HepG2 (cell line): ENCODE data around the gene WDR91. TPM values are rescaled to one million over a fixed set of nuclear protein-coding genes. Genes with fewer than 3 reads are reported as not detected.

Source experiments
- ATAC-seq: fragments of 200-7000 bp; cut with Tn5 transposase; 3 replicates; pipeline ENCODE4 v1.9.1; 2020; ENCODE audit warnings: mild to moderate bottlenecking, moderate library complexity
- BruUV-seq: library from RNA; stranded (reverse); fragments of 400-500 nt; replicated peaks from 2 replicates; lab custom pipeline; 2021; lab: Mats Ljungman, UMichigan
- CTCF ChIA-PET: fragments of 300-600 bp; formaldehyde crosslinking; extraction: SDS; loops from one replicate; lab custom pipeline; 2021; ENCODE audit warnings: low total read pairs, inconsistent platforms, low intra/inter-chr PET ratio; lab: Yijun Ruan, JAX
- POLR2A ChIA-PET: fragments of 350-600 bp; sonication (Branson Sonifier 250); formaldehyde crosslinking; loops from one replicate; lab custom pipeline; 2020; ENCODE audit warnings: antibody characterized with exemption, inconsistent platforms; lab: Yijun Ruan, JAX
- DNase-seq: peaks from one replicate; pipeline ENCODE4 v3.0.0-alpha.2; 2015; ENCODE audit warnings: low spot score
- FAIRE-seq: peaks from 3 replicates; lab custom pipeline; 2011; peaks lifted over from hg19 to GRCh38; lab: Jason Lieb, UNC
- H2AFZ ChIP-seq: one replicate; pipeline ENCODE4 v1.6.1; 2011; ENCODE audit warnings: low read length, inconsistent platforms
- H3K27ac ChIP-seq: fragments of 300-600 bp; 3 replicates; pipeline ENCODE4 v1.8.0; 2011; ENCODE audit warnings: mixed run types, mild to moderate bottlenecking, mixed read lengths, low read length, inconsistent platforms; ENCODE audit not compliant: insufficient read depth; ENCODE audit errors: extremely low read length
- H3K27me3 ChIP-seq, 2 experiments: fragments of 200-600 bp in 1 of 2; 2 replicates in 1 of 2; 3 replicates in 1 of 2; pipeline versions ENCODE4 v1.6.0 to v1.8.0; 2011; ENCODE audit warnings: low read length in 2 of 2, mild to moderate bottlenecking in 2 of 2, moderate library complexity in 2 of 2, inconsistent platforms in 1 of 2; ENCODE audit not compliant: insufficient read depth in 2 of 2, control insufficient read depth in 1 of 2
- H3K36me3 ChIP-seq, 2 experiments: fragments of 200-600 bp in 1 of 2; replicated peaks in 1 of 2; 2 replicates in 1 of 2; 3 replicates in 1 of 2; pipeline versions ENCODE4 v1.5.1 to v1.8.0; 2011; ENCODE audit warnings: low read length in 2 of 2, inconsistent platforms in 1 of 2; ENCODE audit not compliant: insufficient read depth in 2 of 2, control insufficient read depth in 1 of 2
- H3K4me1 ChIP-seq: 2 replicates; pipeline ENCODE4 v1.5.1; 2012; ENCODE audit warnings: low read length, inconsistent platforms; ENCODE audit not compliant: insufficient read depth
- H3K4me2 ChIP-seq: 2 replicates; pipeline ENCODE4 v1.6.0; 2011; ENCODE audit warnings: low read depth, low read length, inconsistent platforms
- H3K4me3 ChIP-seq, 3 experiments: fragments of 200-600 bp in 1 of 3; sonication (generic), shearing (Covaris generic) in 1 of 3; replicated peaks in 1 of 3; 2 replicates each; pipeline ENCODE4 v1.5.1; 2011 to 2016; ENCODE audit warnings: low read length in 3 of 3, inconsistent platforms in 2 of 3, low read depth in 2 of 3, mild to moderate bottlenecking in 2 of 3, control low read depth in 1 of 3, mixed read lengths in 1 of 3; ENCODE audit not compliant: insufficient read depth in 1 of 3
- H3K79me2 ChIP-seq: one replicate; pipeline ENCODE4 v1.6.1; 2011; ENCODE audit warnings: low read length, inconsistent platforms; ENCODE audit not compliant: insufficient read depth
- H3K9ac ChIP-seq: 2 replicates; pipeline ENCODE4 v1.6.0; 2011; ENCODE audit warnings: mild to moderate bottlenecking, low read depth, low read length, inconsistent platforms; ENCODE audit not compliant: insufficient read depth
- H3K9me3 ChIP-seq: 2 replicates; pipeline ENCODE4 v1.5.1; 2012; ENCODE audit warnings: mild to moderate bottlenecking, low read length
- H4K20me1 ChIP-seq: 2 replicates; pipeline ENCODE4 v1.6.0; 2011; ENCODE audit warnings: inconsistent platforms, mild to moderate bottlenecking, low read length, moderate library complexity; ENCODE audit not compliant: insufficient read depth
- HDAC6 ChIP-seq: fragments of 200-600 bp; sonication (generic); IDR thresholded peaks from 2 replicates; pipeline ENCODE4 v1.7.0; 2017; ENCODE audit warnings: mild to moderate bottlenecking, antibody characterized with exemption, low read length, low read depth
- HIVEP1 ChIP-seq: sonication (generic); formaldehyde crosslinking; IDR thresholded peaks from 2 replicates; pipeline ENCODE4 v1.4.0; 2020; ENCODE audit warnings: mild to moderate bottlenecking, missing genetic modification reagents
- KLF16 ChIP-seq, 2 experiments: sonication (generic) in 1 of 2; formaldehyde crosslinking in 1 of 2; IDR thresholded peaks; 2 replicates each; pipeline versions ENCODE4 v1.6.1 to v1.8.0; 2016 to 2023; ENCODE audit warnings: missing genetic modification reagents in 2 of 2, missing compliant biosample characterization in 1 of 2
- MAFG ChIP-seq: sonication (generic); formaldehyde crosslinking; IDR thresholded peaks from 2 replicates; pipeline ENCODE4 v1.5.1; 2020; ENCODE audit warnings: mild to moderate bottlenecking, missing genetic modification reagents
- MIXL1 ChIP-seq: IDR thresholded peaks from 2 replicates; pipeline ENCODE4 v1.6.1; 2016
- PAF1 ChIP-seq: IDR thresholded peaks from 2 replicates; pipeline ENCODE4 v1.6.1; 2016; ENCODE audit warnings: missing genetic modification reagents, missing compliant biosample characterization
- PCBP1 ChIP-seq: fragments of 200-400 bp; formaldehyde crosslinking; IDR thresholded peaks from 2 replicates; pipeline ENCODE4 v1.6.1; 2017; ENCODE audit warnings: mild to moderate bottlenecking, low read depth, low read length, borderline replicate concordance
- POLR2A ChIP-seq, 2 experiments: IDR thresholded peaks; 2 replicates each; pipeline ENCODE4 v1.6.1; 2011; ENCODE audit warnings: low read depth in 2 of 2, low read length in 2 of 2, mild to moderate bottlenecking in 1 of 2, moderate library complexity in 1 of 2; ENCODE audit not compliant: insufficient read depth in 1 of 2
- SMAD9 ChIP-seq: sonication (generic); formaldehyde crosslinking; IDR thresholded peaks from 2 replicates; pipeline ENCODE4 v1.5.1; 2020; ENCODE audit warnings: mild to moderate bottlenecking, missing genetic modification reagents
- SOX13 ChIP-seq, 3 experiments: fragments of 450-650 bp in 1 of 3; sonication (generic) in 1 of 3; formaldehyde crosslinking in 1 of 3; IDR thresholded peaks in 2 of 3; conservative IDR thresholded peaks in 1 of 3; 2 replicates each; pipeline versions ENCODE4 v1.5.0 to v1.6.1; 2016 to 2020; ENCODE audit warnings: antibody characterized with exemption in 1 of 3, mild to moderate bottlenecking in 1 of 3, missing compliant biosample characterization in 1 of 3, missing genetic modification reagents in 1 of 3, moderate library complexity in 1 of 3
- ZNF10 ChIP-seq: sonication (generic); formaldehyde crosslinking; IDR thresholded peaks from 2 replicates; pipeline ENCODE4 v1.4.0; 2020; ENCODE audit warnings: mild to moderate bottlenecking, low read depth, missing genetic modification reagents, borderline replicate concordance
- ZNF329 ChIP-seq: sonication (generic); formaldehyde crosslinking; IDR thresholded peaks from 2 replicates; pipeline ENCODE4 v1.9.0; 2021; ENCODE audit warnings: low read depth, mild to moderate bottlenecking, missing genetic modification reagents
- ZNF333 ChIP-seq: sonication (generic); formaldehyde crosslinking; IDR thresholded peaks from 2 replicates; pipeline ENCODE4 v1.4.0; 2020; ENCODE audit warnings: mild to moderate bottlenecking, missing genetic modification reagents, borderline replicate concordance
- ZNF547 ChIP-seq: sonication (generic); formaldehyde crosslinking; IDR thresholded peaks from 2 replicates; pipeline ENCODE4 v1.5.1; 2020; ENCODE audit warnings: mild to moderate bottlenecking, missing genetic modification reagents
- ZNF605 ChIP-seq: sonication (generic); formaldehyde crosslinking; IDR thresholded peaks from 2 replicates; pipeline ENCODE4 v1.8.0; 2022; ENCODE audit warnings: mild to moderate bottlenecking, missing genetic modification reagents
- ZNF678 ChIP-seq: sonication (generic); formaldehyde crosslinking; IDR thresholded peaks from 2 replicates; pipeline ENCODE4 v1.4.0; 2020; ENCODE audit warnings: mild to moderate bottlenecking, missing genetic modification reagents
- ZNF746 ChIP-seq: sonication (generic); formaldehyde crosslinking; IDR thresholded peaks from 2 replicates; pipeline ENCODE4 v1.8.0; 2022; ENCODE audit warnings: mild to moderate bottlenecking, missing genetic modification reagents
- ZNF816 ChIP-seq: sonication (generic); formaldehyde crosslinking; IDR thresholded peaks from 2 replicates; pipeline ENCODE4 v1.8.0; 2022; ENCODE audit warnings: missing genetic modification reagents, mild to moderate bottlenecking, borderline replicate concordance
- ZNF850 ChIP-seq: sonication (generic); formaldehyde crosslinking; conservative IDR thresholded peaks from 2 replicates; pipeline ENCODE4 v1.9.0; 2021; ENCODE audit warnings: mild to moderate bottlenecking, missing genetic modification reagents
- WGBS: methylation state at CpG from one replicate; pipeline ENCODE4 v1.1.6; 2017; ENCODE audit warnings: low lambda C conversion rate; 5-methylcytosine and 5-hydroxymethylcytosine counted together
- in situ Hi-C: cut with HindIII; loops from 2 replicates; pipeline ENCODE4 v1.10.0; 2017; ENCODE audit warnings: low pct_unique_long_range_greater_than_20kb; ENCODE audit not compliant: extremely low pct_ligation_motif_present
- intact Hi-C: fragments of 100-400 bp; cut with micrococcal nuclease; formaldehyde crosslinking; loops from one replicate; pipeline ENCODE4 v1.10.0; 2022; ENCODE audit not compliant: unreplicated experiment
- polyA plus RNA-seq, 8 experiments: library from polyadenylated mRNA; depleted of rRNA in 3 of 8; stranded (reverse) in 7 of 8; unstranded in 1 of 8; fragments of >200 nt; fragmentation: Illumina TruSeq in 4 of 8; extraction: Trizol in 4 of 8; gene quantifications; 2 replicates each; pipeline versions ENCODE4 v1.2.1 to v1.2.3, GENCODE V29; 2011 to 2016; ENCODE audit warnings: low read depth in 4 of 8, missing spikeins in 1 of 8, mixed read lengths in 1 of 8; ENCODE audit not compliant: insufficient read depth in 1 of 8
- total RNA-seq, 5 experiments: library from RNA; depleted of rRNA; stranded (reverse); fragments of >200 nt; fragmentation: Illumina TruSeq; extraction: Trizol; gene quantifications; 2 replicates each; pipeline ENCODE4 v1.2.3, GENCODE V29; 2016; ENCODE audit warnings: low read depth in 1 of 5
- TF ChIP-seq, protein P1 (sequence below): sonication (generic); formaldehyde crosslinking; IDR thresholded peaks from 2 replicates; pipeline ENCODE4 v1.4.0; 2020; ENCODE audit warnings: mild to moderate bottlenecking, missing genetic modification reagents
- TF ChIP-seq, protein P2 (sequence below): IDR thresholded peaks from 2 replicates; pipeline ENCODE4 v1.6.1; 2016
- TF ChIP-seq, protein P3 (sequence below): sonication (generic); formaldehyde crosslinking; IDR thresholded peaks from 2 replicates; pipeline ENCODE4 v1.8.0; 2022; ENCODE audit warnings: mild to moderate bottlenecking, missing genetic modification reagents, moderate library complexity

WDR91 gene
- total and polyA plus RNA-seq, 2 of the 13 experiments (the other 11 are each of a cell fraction or from before 2014, with no cell fraction given): 11.6 to 12.1 TPM

DNA sequence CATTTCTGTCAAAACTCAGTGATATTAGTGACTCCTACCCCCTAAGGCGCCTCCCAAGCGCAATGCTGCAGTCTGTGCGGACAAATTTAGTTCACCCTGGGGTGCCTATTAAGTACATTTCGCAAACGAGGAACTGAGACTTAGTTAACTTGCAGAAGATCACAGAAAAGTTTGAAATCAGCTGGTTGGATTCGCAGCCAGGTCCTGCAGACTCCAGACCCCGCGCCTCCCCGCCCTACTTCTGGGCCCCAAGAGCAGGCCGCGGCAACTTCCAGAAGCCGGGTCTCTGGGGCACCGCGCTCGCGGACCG lies 41.4 kb downstream of the WDR91 start:
- peaks cover 53% of the 10 kb centered on the region for H3K79me2 ChIP-seq
- no peak for FAIRE-seq
- H3K4me3 ChIP-seq: peak overlapping the region; percentile 91 to 97 (median 95)
- 0 out of 2 replicates have a peak, but pooled peaks have one; percentile 9 for TF ChIP-seq MAFG
- TF ChIP-seq, protein P1, sequence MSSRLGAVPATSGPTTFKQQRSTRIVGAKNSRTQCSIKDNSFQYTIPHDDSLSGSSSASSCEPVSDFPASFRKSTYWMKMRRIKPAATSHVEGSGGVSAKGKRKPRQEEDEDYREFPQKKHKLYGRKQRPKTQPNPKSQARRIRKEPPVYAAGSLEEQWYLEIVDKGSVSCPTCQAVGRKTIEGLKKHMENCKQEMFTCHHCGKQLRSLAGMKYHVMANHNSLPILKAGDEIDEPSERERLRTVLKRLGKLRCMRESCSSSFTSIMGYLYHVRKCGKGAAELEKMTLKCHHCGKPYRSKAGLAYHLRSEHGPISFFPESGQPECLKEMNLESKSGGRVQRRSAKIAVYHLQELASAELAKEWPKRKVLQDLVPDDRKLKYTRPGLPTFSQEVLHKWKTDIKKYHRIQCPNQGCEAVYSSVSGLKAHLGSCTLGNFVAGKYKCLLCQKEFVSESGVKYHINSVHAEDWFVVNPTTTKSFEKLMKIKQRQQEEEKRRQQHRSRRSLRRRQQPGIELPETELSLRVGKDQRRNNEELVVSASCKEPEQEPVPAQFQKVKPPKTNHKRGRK (CRISPR knock-in tag): no peak
- peak; percentile 85; the same call in 1 of the 2 replicates for TF ChIP-seq PAF1 (CRISPR knock-in tag)
- 0 out of 4 replicates have a peak, but pooled peaks of 1 of the 2 experiments have one; percentile 5 for TF ChIP-seq KLF16 (CRISPR knock-in tag; IDR thresholded peaks at IDR 0.05)
- TF ChIP-seq ZNF329 (CRISPR knock-in tag): peak; percentile 10; the same call in 1 of the 2 replicates
- TF ChIP-seq, protein P2, sequence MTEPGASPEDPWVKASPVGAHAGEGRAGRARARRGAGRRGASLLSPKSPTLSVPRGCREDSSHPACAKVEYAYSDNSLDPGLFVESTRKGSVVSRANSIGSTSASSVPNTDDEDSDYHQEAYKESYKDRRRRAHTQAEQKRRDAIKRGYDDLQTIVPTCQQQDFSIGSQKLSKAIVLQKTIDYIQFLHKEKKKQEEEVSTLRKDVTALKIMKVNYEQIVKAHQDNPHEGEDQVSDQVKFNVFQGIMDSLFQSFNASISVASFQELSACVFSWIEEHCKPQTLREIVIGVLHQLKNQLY (CRISPR knock-in tag): no peak
- peak; percentile 44; the same call in 1 of the 2 replicates for TF ChIP-seq ZNF850 (CRISPR knock-in tag)
- no peak for TF ChIP-seq ZNF333
- 0 out of 2 replicates have a peak, but pooled peaks have one; percentile 56 for TF ChIP-seq HDAC6
- TF ChIP-seq ZNF678 (CRISPR knock-in tag): no peak
- 0 out of 2 replicates have a peak, but pooled peaks have one; percentile 4 for TF ChIP-seq ZNF547 (CRISPR knock-in tag)
- TF ChIP-seq SMAD9 (CRISPR knock-in tag): 0 out of 2 replicates have a peak, but pooled peaks have one; percentile 6
- TF ChIP-seq, protein P3, sequence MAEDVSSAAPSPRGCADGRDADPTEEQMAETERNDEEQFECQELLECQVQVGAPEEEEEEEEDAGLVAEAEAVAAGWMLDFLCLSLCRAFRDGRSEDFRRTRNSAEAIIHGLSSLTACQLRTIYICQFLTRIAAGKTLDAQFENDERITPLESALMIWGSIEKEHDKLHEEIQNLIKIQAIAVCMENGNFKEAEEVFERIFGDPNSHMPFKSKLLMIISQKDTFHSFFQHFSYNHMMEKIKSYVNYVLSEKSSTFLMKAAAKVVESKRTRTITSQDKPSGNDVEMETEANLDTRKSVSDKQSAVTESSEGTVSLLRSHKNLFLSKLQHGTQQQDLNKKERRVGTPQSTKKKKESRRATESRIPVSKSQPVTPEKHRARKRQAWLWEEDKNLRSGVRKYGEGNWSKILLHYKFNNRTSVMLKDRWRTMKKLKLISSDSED (CRISPR knock-in tag): peak; percentile 29; the same call in 1 of the 2 replicates
- TF ChIP-seq ZNF816 (CRISPR knock-in tag): 0 out of 2 replicates have a peak, but pooled peaks have one; percentile 27
- peak; percentile 52; the same call in 1 of the 2 replicates for TF ChIP-seq ZNF746
- TF ChIP-seq HIVEP1 (CRISPR knock-in tag): no peak
- no peak for TF ChIP-seq ZNF10 (CRISPR knock-in tag)
- no peak for TF ChIP-seq PCBP1
- no peak for TF ChIP-seq POLR2A (IDR thresholded peaks at IDR 0.05; ENCODE audit: insufficient read depth in 1 of 2, low read depth in 2 of 2, low read length in 2 of 2)
- TF ChIP-seq ZNF605 (CRISPR knock-in tag): peak; percentile 6; the same call in 1 of the 2 replicates
- no peak for TF ChIP-seq SOX13 (IDR thresholded peaks at IDR 0.05)
- no peak for TF ChIP-seq SOX13 (CRISPR knock-in tag; conservative IDR thresholded peaks at IDR 0.05 in 1 of 2, IDR thresholded peaks at IDR 0.05 in 1 of 2)
- 0 out of 2 replicates have a peak, but pooled peaks have one; percentile 33 for TF ChIP-seq MIXL1 (CRISPR knock-in tag)

More for the DNA sequence above, 41.4 kb downstream of the WDR91 start:
- H3K27me3 ChIP-seq: no peaks in the 10 kb centered on the region; a peak in 1 of 5 replicates
- peak overlapping the region; percentile 87 for H3K27ac ChIP-seq
- intact Hi-C loops (loop anchor here (2.0 to 5.0 kb wide), 3 partner anchors 15 to 278 kb away; partner anchors contain the start of gene AGBL3), in situ Hi-C loops (loop anchor here (5.0 kb wide), 1 partner anchor 178 kb away; no protein-coding TSS in a partner anchor)
- no peak overlapping the region for H2AFZ ChIP-seq
- H4K20me1 ChIP-seq: peaks cover 15% of the 10 kb centered on the region; the same call in 1 of the 2 replicates
- CTCF ChIA-PET: interaction anchor here (2.4 kb wide), 1 partner anchor 183 kb away, joined by 11 read pairs; the partner anchor contains the start of gene AGBL3
- H3K9ac ChIP-seq: peak overlapping the region; percentile 98
- ATAC-seq (no peak), DNase-seq (no peak)
- peak overlapping the region; percentile 99 for H3K4me2 ChIP-seq
- peaks cover 4 to 41% of the 10 kb centered on the region in 2 experiments; a peak in 4 of 5 replicates for H3K36me3 ChIP-seq
- BruUV-seq: no TSS peak
- H3K4me1 ChIP-seq: peaks cover 41% of the 10 kb centered on the region
- WGBS: 0% methylated on average over 6 of the region's 17 CpGs
- POLR2A ChIA-PET: interaction anchor here (1.0 to 4.4 kb wide), 7 partner anchors 22 to 277 kb away, joined by 3 to 30 read pairs (median 7); partner anchors contain the start of genes AGBL3, TMEM140 and WDR91
- H3K9me3 ChIP-seq: no peaks in the 10 kb centered on the region
